ENCODE measurements around the gene POFUT1. TPM values are rescaled to one million over a fixed set of nuclear protein-coding genes. Genes with fewer than 3 reads are reported as not detected.

POFUT1 gene
- total RNA-seq, 1 donor from 2014 or later: 60.6 TPM

DNA sequence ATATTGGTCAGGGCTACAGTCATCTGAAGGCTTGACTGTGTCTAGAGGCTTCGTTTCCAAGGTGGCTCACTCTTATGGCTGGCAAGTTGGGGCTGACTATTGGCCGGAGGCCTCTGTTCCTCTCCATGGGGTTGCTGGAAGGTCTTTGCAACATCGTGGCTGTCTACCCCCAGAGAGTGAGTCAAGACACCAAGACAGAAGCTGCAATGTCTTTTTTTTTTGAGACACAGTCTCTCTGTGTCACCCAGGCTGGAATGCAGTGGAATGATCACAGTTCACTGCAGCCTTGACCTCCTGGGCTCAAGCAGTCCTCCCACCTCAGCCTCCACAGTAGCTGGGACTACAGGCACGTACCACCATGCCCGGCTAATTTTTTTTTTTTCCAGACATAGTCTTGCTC, 40.4 kb downstream of the POFUT1 start:
- Histone ChIP-seq H3K36me3 (ENCODE audit: insufficient read depth, low read length) (no peaks in the 10 kb centered on the region), H3K27ac (ENCODE audit: low read depth, low read length) (no peak overlapping the region), H3K4me2 (ENCODE audit: low read length) (no peak overlapping the region), H3K79me2 (ENCODE audit: insufficient read depth, low read length) (no peaks in the 10 kb centered on the region), H3K4me1 (ENCODE audit: insufficient read depth, low read length) (no peaks in the 10 kb centered on the region), H3K27me3 (ENCODE audit: insufficient read depth, low read length) (no peaks in the 10 kb centered on the region), H4K20me1 (ENCODE audit: insufficient read depth, low read length) (no peaks in the 10 kb centered on the region), H3K9me3 (ENCODE audit: insufficient read depth, low read depth, low read length) (no peaks in the 10 kb centered on the region), H3K4me3 (ENCODE audit: insufficient read depth, low read depth, low read length) (no peak overlapping the region), H2AFZ (ENCODE audit: low read depth, low read length) (no peak overlapping the region), H3K9ac (ENCODE audit: low read length) (no peak overlapping the region)
- Mint-ChIP-seq H3K4me3 (ENCODE audit: unreplicated experiment) (no peak overlapping the region), H3K9me3 (ENCODE audit: unreplicated experiment) (no peaks in the 10 kb centered on the region), H3K36me3 (ENCODE audit: low read depth, unreplicated experiment) (no peaks in the 10 kb centered on the region), H3K27me3 (ENCODE audit: low read depth, unreplicated experiment) (peaks cover 4% of the 10 kb centered on the region), H3K4me1 (ENCODE audit: low read depth, unreplicated experiment) (no peaks in the 10 kb centered on the region), H3K27ac (ENCODE audit: unreplicated experiment) (no peak overlapping the region)
- FAIRE-seq (no peak), DNase-seq (ENCODE audit: low read depth) (no peak)
- TF ChIP-seq CTCF (IDR thresholded peaks at IDR 0.05; ENCODE audit: insufficient read depth, low read depth, low read length): no peak
- TF ChIP-seq EZH2 (IDR thresholded peaks at IDR 0.05; ENCODE audit: insufficient read depth, low read length): no peak

DNA sequence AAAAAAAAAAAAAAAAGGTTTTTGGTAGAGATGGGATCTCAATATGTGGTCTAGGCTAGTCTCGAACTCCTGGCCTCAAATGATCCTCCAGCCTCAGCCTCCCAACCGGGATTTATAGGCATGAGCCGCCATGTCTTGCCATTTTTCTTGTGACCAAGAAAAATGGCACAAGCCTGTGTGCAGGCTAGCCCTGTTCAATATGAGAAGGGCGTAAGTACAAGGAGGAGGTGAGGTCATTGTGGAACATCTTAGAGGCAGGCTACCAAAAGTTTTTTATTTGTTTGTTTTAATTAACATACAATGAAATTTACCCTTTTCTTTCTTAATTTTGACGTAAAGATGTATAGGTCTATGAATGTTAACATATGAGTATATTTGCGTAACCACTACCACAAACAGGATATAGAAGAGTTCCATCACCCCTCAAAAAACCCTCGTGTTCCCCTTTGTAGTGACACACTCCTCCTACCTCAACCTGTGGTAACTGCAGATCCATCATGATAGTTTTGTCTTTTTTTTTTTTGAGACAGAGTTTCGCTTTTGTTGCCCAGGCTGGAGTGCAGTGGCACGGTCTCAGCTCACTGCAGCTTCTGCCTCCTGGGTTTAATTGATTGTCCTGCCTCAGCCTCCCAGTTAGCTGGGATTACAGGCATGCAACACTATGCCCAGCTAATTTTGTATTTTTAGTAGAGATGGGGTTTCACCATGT, 41.5 kb downstream of the POFUT1 start:
- H3K36me3 Mint-ChIP-seq (ENCODE audit: low read depth, unreplicated experiment): peaks cover 4% of the 10 kb centered on the region
- FAIRE-seq: no peak

More for the DNA sequence above, 41.5 kb downstream of the POFUT1 start:
- no peak overlapping the region for H3K27ac Mint-ChIP-seq (ENCODE audit: unreplicated experiment)
- Histone ChIP-seq H3K79me2 (ENCODE audit: insufficient read depth, low read length) (no peaks in the 10 kb centered on the region), H3K27me3 (ENCODE audit: insufficient read depth, low read length) (no peaks in the 10 kb centered on the region), H3K4me2 (ENCODE audit: low read length) (no peak overlapping the region), H2AFZ (ENCODE audit: low read depth, low read length) (no peak overlapping the region), H3K9ac (ENCODE audit: low read length) (no peak overlapping the region), H4K20me1 (ENCODE audit: insufficient read depth, low read length) (no peaks in the 10 kb centered on the region), H3K36me3 (ENCODE audit: insufficient read depth, low read length) (no peaks in the 10 kb centered on the region), H3K4me1 (ENCODE audit: insufficient read depth, low read length) (no peaks in the 10 kb centered on the region), H3K9me3 (ENCODE audit: insufficient read depth, low read depth, low read length) (no peaks in the 10 kb centered on the region), H3K27ac (ENCODE audit: low read depth, low read length) (no peak overlapping the region), H3K4me3 (ENCODE audit: insufficient read depth, low read depth, low read length) (no peak overlapping the region)
- peaks cover 4% of the 10 kb centered on the region for H3K27me3 Mint-ChIP-seq (ENCODE audit: low read depth, unreplicated experiment)
- H3K9me3 Mint-ChIP-seq (ENCODE audit: unreplicated experiment): peaks cover 2% of the 10 kb centered on the region
- H3K4me3 Mint-ChIP-seq (ENCODE audit: unreplicated experiment): no peak overlapping the region
- H3K4me1 Mint-ChIP-seq (ENCODE audit: low read depth, unreplicated experiment): no peaks in the 10 kb centered on the region
- DNase-seq (ENCODE audit: low read depth): no peak
- no peak for TF ChIP-seq EZH2 (IDR thresholded peaks at IDR 0.05; ENCODE audit: insufficient read depth, low read length)
- TF ChIP-seq CTCF (IDR thresholded peaks at IDR 0.05; ENCODE audit: insufficient read depth, low read depth, low read length): no peak

Data from astrocyte (in vitro differentiated cells and primary cell).